ENCODE data around the gene GDPGP1.
"Not testable (repeated sequence)": the region's sequence is repeated elsewhere in the genome, so short reads cannot be mapped to it uniquely, and the experiment has no call there.

DNA sequence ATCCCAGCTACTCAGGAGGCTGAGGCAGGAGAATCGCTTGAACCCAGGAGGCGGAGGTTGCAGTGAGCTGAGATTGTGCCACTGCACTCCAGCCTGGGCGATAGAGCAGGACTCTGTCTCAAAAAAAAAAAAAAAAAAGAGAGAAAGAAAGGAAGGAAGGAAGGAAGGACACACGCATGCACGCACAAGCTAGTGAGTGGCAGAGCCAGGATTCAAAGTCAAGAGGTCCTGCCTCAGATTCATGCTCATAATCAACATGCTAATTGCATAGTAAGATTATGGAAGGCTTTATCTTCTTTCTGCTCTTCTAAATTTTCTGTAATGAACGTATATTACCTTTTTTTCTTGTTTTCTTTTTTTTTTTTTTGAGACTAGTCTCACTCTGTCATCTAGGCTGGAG lies 26.7 kb downstream of the GDPGP1 start:
- not testable (repeated sequence) for TF ChIP-seq CTCF, POLR2A (IDR thresholded peaks at IDR 0.05)
